Subcutaneous adipose tissue (tissue), 4 donors: Measurements from ENCODE around the gene FER. TPM values are rescaled to one million over a fixed set of nuclear protein-coding genes. Genes with fewer than 3 reads are reported as not detected.

ENCODE experiments used
- CTCF ChIP-seq: fragments of 450-650 bp; IDR thresholded peaks from one replicate; pipeline ENCODE4 v1.5.1; 2016; ENCODE audit warnings: low read depth, mild to moderate bottlenecking, control low read depth, antibody characterized with exemption, moderate library complexity
- total RNA-seq, 4 donors: library from RNA; depleted of rRNA; stranded (reverse); fragments of >200 nt; gene quantifications; one replicate each; pipeline ENCODE4 v1.1.0, GENCODE V29; 2016

Gene FER
- total RNA-seq, 4 donors from 2014 or later, result 26.9 to 37.4 (median 27.6) TPM

GRCh38 chr5:108763222-108763916, 15.7 kb downstream of the FER start:
- no peak for TF ChIP-seq CTCF

- TF ChIP-seq CTCF, result no peak
Observed at GRCh38 chr5:108765647-108766046, 17.9 kb downstream of the FER start.

DNA sequence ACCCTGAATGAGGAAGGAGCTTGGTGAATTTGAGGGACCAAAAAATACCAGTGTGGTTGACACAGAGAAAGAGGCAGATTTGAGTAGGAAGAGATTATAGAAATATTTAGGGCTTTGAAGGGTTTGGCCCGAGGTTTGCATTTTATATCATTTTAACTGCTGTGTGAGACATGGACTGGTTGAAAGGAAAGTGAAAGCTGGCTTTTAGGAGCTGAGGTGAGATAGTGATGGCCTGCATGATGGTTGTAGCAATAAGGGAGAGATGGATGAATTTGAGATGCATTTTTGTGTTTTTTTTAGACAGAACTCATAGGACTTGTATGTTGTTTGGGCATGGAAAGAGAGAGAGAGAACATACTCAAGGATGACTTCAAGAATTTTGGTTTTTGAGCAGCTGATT, 21.7 kb downstream of the FER start:
- no peak for TF ChIP-seq CTCF

GRCh38 chr5:108772626-108773025, 24.9 kb downstream of the FER start:
- no peak for TF ChIP-seq CTCF

GRCh38 chr5:108773330-108773729, 25.6 kb downstream of the FER start:
- no peak for TF ChIP-seq CTCF

DNA sequence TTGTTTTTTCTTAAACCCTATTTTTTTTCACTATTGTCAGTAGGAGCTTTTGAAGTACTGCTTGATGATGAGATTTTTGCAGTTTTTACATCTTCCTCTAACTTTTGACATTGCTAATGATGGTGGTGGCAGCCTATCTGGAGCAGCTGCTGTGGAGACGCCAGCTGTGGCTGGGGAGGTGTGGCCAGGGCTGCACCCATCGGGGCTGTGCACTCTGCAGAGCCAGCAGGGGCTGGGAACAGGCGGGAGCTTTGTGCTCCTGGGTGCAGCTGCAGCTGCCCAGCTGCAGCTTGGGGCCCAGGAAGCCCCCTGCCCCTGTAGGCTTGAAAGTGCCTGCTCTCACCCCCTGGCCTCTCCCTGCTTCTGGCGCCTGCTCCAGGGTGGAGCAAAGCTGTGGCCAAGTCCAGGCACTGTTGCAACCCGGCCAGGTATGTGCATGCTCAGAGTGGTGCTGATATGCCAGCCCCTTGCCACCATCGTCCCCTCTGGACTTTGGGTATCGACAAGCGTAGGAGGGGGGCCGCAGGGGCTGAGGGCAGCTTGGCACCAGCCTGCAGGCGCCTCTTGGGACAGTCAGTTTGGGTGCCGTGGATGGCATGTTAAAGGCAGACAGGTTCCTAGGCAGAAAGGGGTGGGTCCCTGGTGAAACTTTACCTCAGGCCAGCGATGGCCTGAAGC, 39.2 kb downstream of the FER start:
- TF ChIP-seq CTCF, result no peak

DNA sequence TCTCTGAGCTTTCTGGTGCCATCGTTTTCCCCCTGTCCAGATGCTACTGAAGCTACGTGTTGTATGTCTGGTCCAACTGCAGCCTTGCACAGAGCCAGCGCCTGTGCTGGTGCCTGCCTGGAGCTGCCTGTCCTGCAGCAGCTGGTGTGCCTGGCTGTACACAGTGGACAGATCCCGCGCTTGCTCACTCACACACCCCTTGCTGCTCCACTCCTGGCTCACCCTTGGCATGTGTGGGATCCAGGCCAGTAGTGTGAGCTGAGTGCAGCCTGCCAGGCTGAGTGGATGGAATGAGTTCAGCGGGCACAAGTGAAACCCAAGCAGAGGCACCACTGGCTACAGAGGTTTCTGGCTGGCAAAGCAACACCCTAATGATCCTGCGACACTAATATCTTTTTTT, 40.4 kb downstream of the FER start:
- TF ChIP-seq CTCF, result no peak
